HG03432 (cell line): ENCODE results near the gene PCDHA9.
"Not testable (repeated sequence)": the region's sequence is repeated elsewhere in the genome, so short reads cannot be mapped to it uniquely, and the experiment has no call there.

ENCODE experiments used
- ATAC-seq: cut with Tn5 transposase; IDR thresholded peaks from one replicate; pipeline ENCODE4 v1.9.1; 2021; ENCODE audit warnings: mild to moderate bottlenecking, moderate library complexity; ENCODE audit not compliant: unreplicated experiment

Gene PCDHA9

GRCh38 chr5:140875085-140876065 is 27.2 kb downstream of the PCDHA9 start, which contains the start of gene PCDHA12:
Gene PCDHA12, plus strand, starts transcription at chr5:140875308. Its CDS starts 165 bp downstream, at chr5:140875473.
- no peak for ATAC-seq

- not testable (repeated sequence) for ATAC-seq
Measured at GRCh38 chr5:140876541-140877261, 28.5 kb downstream of the PCDHA9 start.

- ATAC-seq, result no peak
Measured at GRCh38 chr5:140877262-140877581, 29.0 kb downstream of the PCDHA9 start.

GRCh38 chr5:140881889-140882590 is 33.9 kb downstream of the PCDHA9 start, which contains the start of gene PCDHA13:
Gene PCDHA13, plus strand, starts transcription at chr5:140882124. Its CDS starts 145 bp downstream, at chr5:140882269.
- no peak for ATAC-seq

- ATAC-seq, result no peak
Measured at GRCh38 chr5:140882591-140882899, 34.4 kb downstream of the PCDHA9 start.

- ATAC-seq, result no peak
Measured at GRCh38 chr5:140883373-140883772, 35.2 kb downstream of the PCDHA9 start.

GRCh38 chr5:140883927-140884697 is 35.9 kb downstream of the PCDHA9 start:
- ATAC-seq, result no peak
